GM12878 (cell line): ENCODE data around the gene SPATA6. TPM values are rescaled to one million over a fixed set of nuclear protein-coding genes. Genes with fewer than 3 reads are reported as not detected.

Experiments used
- ATAC-seq: fragments of 200-7000 bp; cut with Tn5 transposase; 3 replicates; pipeline ENCODE4 v1.9.1; 2020; ENCODE audit warnings: mild to moderate bottlenecking, moderate library complexity
- BruUV-seq: library from RNA; stranded (reverse); fragments of 400-500 nt; replicated peaks from 2 replicates; lab custom pipeline; 2021; lab: Mats Ljungman, UMichigan
- CTCF ChIA-PET: fragments of 300-600 bp; sonication (Branson Sonifier 250); formaldehyde crosslinking; extraction: SDS; loops from one replicate; lab custom pipeline; 2021; ENCODE audit warnings: inconsistent platforms; lab: Yijun Ruan, JAX
- POLR2A ChIA-PET: fragments of 350-600 bp; formaldehyde crosslinking; extraction: SDS; loops from one replicate; lab custom pipeline; 2021; ENCODE audit warnings: inconsistent platforms; lab: Charles Lee
- RAD21 ChIA-PET: fragments of 300-600 bp; sonication (Branson Sonifier 250); formaldehyde crosslinking; loops from one replicate; lab custom pipeline; 2023; ENCODE audit warnings: antibody characterized with exemption; ENCODE audit not compliant: unreplicated experiment; lab: Charles Lee
- SMC1A ChIA-PET: fragments of 300-600 bp; sonication (Branson Sonifier 250); formaldehyde crosslinking; loops from one replicate; lab custom pipeline; 2023; ENCODE audit not compliant: unreplicated experiment, uncharacterized antibody; lab: Charles Lee
- DNase-seq: peaks from one replicate; pipeline ENCODE4 v3.0.0-alpha.2; 2011; ENCODE audit warnings: low read depth, low spot score
- FAIRE-seq: peaks from 3 replicates; lab custom pipeline; 2011; peaks lifted over from hg19 to GRCh38; lab: Jason Lieb, UNC
- H2AFZ ChIP-seq: 2 replicates; pipeline ENCODE4 v1.6.0; 2011; ENCODE audit warnings: low read depth, low read length, control low read depth; ENCODE audit not compliant: control insufficient read depth
- H3K27ac ChIP-seq: 2 replicates; pipeline ENCODE4 v1.5.1; 2011; ENCODE audit warnings: control low read depth; ENCODE audit not compliant: control insufficient read depth, insufficient read depth
- H3K27me3 ChIP-seq, 2 experiments: replicated peaks in 1 of 2; 2 replicates each; pipeline versions ENCODE4 v1.6.0 to v1.6.1; 2011; ENCODE audit warnings: low read length in 1 of 2; ENCODE audit not compliant: control insufficient read depth in 2 of 2, insufficient read depth in 2 of 2
- H3K36me3 ChIP-seq, 2 experiments: 2 replicates each; pipeline ENCODE4 v1.5.1; 2011; ENCODE audit warnings: low read length in 1 of 2; ENCODE audit not compliant: control insufficient read depth in 2 of 2, insufficient read depth in 2 of 2
- H3K4me1 ChIP-seq: 2 replicates; pipeline ENCODE4 v1.6.1; 2011; ENCODE audit warnings: mild to moderate bottlenecking, low read length, moderate library complexity, mixed read lengths; ENCODE audit not compliant: control insufficient read depth, insufficient read depth
- H3K4me2 ChIP-seq: 2 replicates; pipeline ENCODE4 v1.6.0; 2011; ENCODE audit warnings: control low read depth; ENCODE audit not compliant: control insufficient read depth, insufficient read depth
- H3K4me3 ChIP-seq: fragments of 200-600 bp; sonication (generic); 2 replicates; pipeline ENCODE4 v1.5.1; 2016
- H3K79me2 ChIP-seq: 2 replicates; pipeline ENCODE4 v1.6.0; 2011; ENCODE audit warnings: low read length; ENCODE audit not compliant: control insufficient read depth, insufficient read depth
- H3K9ac ChIP-seq: 2 replicates; pipeline ENCODE4 v1.8.0; 2011; ENCODE audit warnings: low read length, control low read depth, mixed read lengths; ENCODE audit not compliant: control insufficient read depth, insufficient read depth
- H3K9me3 ChIP-seq: replicated peaks from 3 replicates; pipeline ENCODE4 v1.5.1; 2011; ENCODE audit warnings: mild to moderate bottlenecking, low read length; ENCODE audit not compliant: control insufficient read depth, insufficient read depth
- H4K20me1 ChIP-seq: 2 replicates; pipeline ENCODE4 v1.6.0; 2011; ENCODE audit not compliant: control insufficient read depth, insufficient read depth
- BACH1 ChIP-seq: fragments of 450-650 bp; IDR thresholded peaks from 2 replicates; pipeline ENCODE4 v1.6.1; 2017; ENCODE audit warnings: mild to moderate bottlenecking, borderline replicate concordance
- FOXM1 ChIP-seq: IDR thresholded peaks from 2 replicates; pipeline ENCODE4 v1.6.1; 2012; ENCODE audit warnings: low read depth, mild to moderate bottlenecking, inconsistent platforms, low read length, moderate library complexity
- GABPA ChIP-seq: IDR thresholded peaks from 2 replicates; pipeline ENCODE4 v1.6.1; 2014; ENCODE audit warnings: antibody characterized with exemption, low read depth, mild to moderate bottlenecking, inconsistent platforms
- HDAC2 ChIP-seq: fragments of 200-600 bp; sonication (generic); IDR thresholded peaks from 2 replicates; pipeline ENCODE4 v1.6.1; 2017
- HDAC6 ChIP-seq: fragments of 200-600 bp; sonication (generic); IDR thresholded peaks from one replicate; pipeline ENCODE4 v1.8.0; 2017; ENCODE audit warnings: antibody characterized with exemption; ENCODE audit not compliant: unreplicated experiment
- HSF1 ChIP-seq: fragments of 150-350 bp; IDR thresholded peaks from 2 replicates; pipeline ENCODE4 v1.6.1; 2014; ENCODE audit warnings: mild to moderate bottlenecking, low read depth, low read length
- KAT2A ChIP-seq: conservative IDR thresholded peaks from 2 replicates; pipeline ENCODE4 v1.6.1; 2011; ENCODE audit warnings: low read depth, low read length; ENCODE audit not compliant: control insufficient read depth
- LARP7 ChIP-seq: fragments of 450-650 bp; IDR thresholded peaks from 2 replicates; pipeline ENCODE4 v1.6.1; 2017; ENCODE audit warnings: mild to moderate bottlenecking
- MEF2A ChIP-seq: IDR thresholded peaks from 2 replicates; pipeline ENCODE4 v1.6.1; 2011; ENCODE audit warnings: low read depth, mild to moderate bottlenecking, low read length, moderate library complexity; ENCODE audit not compliant: insufficient read depth
- NR2F1 ChIP-seq: fragments of 450-650 bp; conservative IDR thresholded peaks from 2 replicates; pipeline ENCODE4 v1.6.1; 2017; ENCODE audit warnings: mild to moderate bottlenecking
- SIN3A ChIP-seq: IDR thresholded peaks from 2 replicates; pipeline ENCODE4 v1.6.1; 2012; ENCODE audit warnings: low read depth, low read length, improper control_type of control experiment
- SP1 ChIP-seq: IDR thresholded peaks from one replicate; pipeline ENCODE4 v1.6.1; 2011; ENCODE audit warnings: low read depth, low read length
- STAT3 ChIP-seq: IDR thresholded peaks from 2 replicates; pipeline ENCODE4 v1.6.1; 2011; ENCODE audit warnings: low read depth, low read length, improper control_type of control experiment
- TCF3 ChIP-seq: IDR thresholded peaks from 2 replicates; pipeline ENCODE4 v1.6.1; 2012; ENCODE audit warnings: low read depth, mild to moderate bottlenecking, low read length, borderline replicate concordance; ENCODE audit not compliant: insufficient read depth
- WGBS: methylation state at CpG from one replicate; pipeline ENCODE4 v1.1.6; 2016; ENCODE audit warnings: low lambda C conversion rate; ENCODE audit not compliant: insufficient replicate concordance, insufficient coverage; ENCODE audit errors: missing lambda C conversion rate; 5-methylcytosine and 5-hydroxymethylcytosine counted together
- in situ Hi-C: fragments of 300-500 bp; cut with MboI; formaldehyde crosslinking; loops from 9 replicates; pipeline ENCODE4 v1.14.3; 2018; ENCODE audit warnings: mixed read lengths
- intact Hi-C: fragments of 100-400 bp; cut with micrococcal nuclease; formaldehyde crosslinking; loops from one replicate; pipeline ENCODE4 v1.14.2; 2022; ENCODE audit not compliant: unreplicated experiment
- polyA plus RNA-seq, 11 experiments: library from polyadenylated mRNA; depleted of rRNA in 4 of 11; unstranded in 6 of 11; stranded (reverse) in 5 of 11; fragments of >200 nt; fragmentation: Nextera tagmentation in 4 of 11; fragmentation: Illumina TruSeq in 1 of 11; extraction: Ambion mirVana in 4 of 11; extraction: Trizol in 1 of 11; gene quantifications; 1 replicate in 1 of 11; 2 replicates in 10 of 11; pipeline versions ENCODE4 v1.2.1 to v1.2.3, GENCODE V29; 2011 to 2016; ENCODE audit warnings: inconsistent platforms in 2 of 11, missing spikeins in 2 of 11, low read depth in 1 of 11
- total RNA-seq, 4 experiments: library from RNA; depleted of rRNA in 3 of 4; stranded (reverse); fragments of >200 nt in 3 of 4; fragmentation: Illumina TruSeq in 1 of 4; extraction: Trizol in 1 of 4; gene quantifications; 2 replicates each; pipeline versions ENCODE4 v1.2.1 to v1.2.3, GENCODE V29; 2013 to 2021
- TF ChIP-seq, protein P1 (sequence below): fragments of 450-650 bp; IDR thresholded peaks from 2 replicates; pipeline ENCODE4 v1.6.1; 2017; ENCODE audit warnings: borderline replicate concordance
- TF ChIP-seq, protein P2 (sequence below): IDR thresholded peaks from 2 replicates; pipeline ENCODE4 v1.6.1; 2011; ENCODE audit warnings: low read depth, mild to moderate bottlenecking, low read length, moderate library complexity, borderline replicate concordance; ENCODE audit errors: extremely low read depth

Gene SPATA6
- total and polyA plus RNA-seq, 10 of the 15 experiments (the other 5 are each of a cell fraction or from before 2014, with no cell fraction given), result 0.29 TPM; not detected in 9

GRCh38 chr1:48250572-48250971, 221.4 kb downstream of the SPATA6 start:
- DNase-seq, result no peak
- Histone ChIP-seq H3K9ac (no peak overlapping the region), H4K20me1 (no peaks in the 10 kb centered on the region), H3K27ac (no peak overlapping the region), H3K4me1 (no peaks in the 10 kb centered on the region), H3K79me2 (no peaks in the 10 kb centered on the region), H3K27me3 (no peaks in the 10 kb centered on the region), H2AFZ (no peak overlapping the region), H3K4me3 (no peak overlapping the region), H3K9me3 (no peaks in the 10 kb centered on the region), H3K4me2 (no peak overlapping the region), H3K36me3 (no peaks in the 10 kb centered on the region)
- FAIRE-seq, result no peak
- no TSS peak for BruUV-seq
- ChIA-PET SMC1A (no interaction called here), RAD21 (no interaction called here), POLR2A (no interaction called here), CTCF (no interaction called here)
- WGBS, result 0% methylated on average over 3 of the region's 3 CpGs
- TF ChIP-seq SIN3A (no peak), SP1 (no peak), HSF1 (no peak), FOXM1 (no peak), MEF2A (no peak)
- intact Hi-C loops (no loop called here), in situ Hi-C loops (no loop called here)
- no peak for ATAC-seq

- Histone ChIP-seq H3K27me3 (no peaks in the 10 kb centered on the region), H3K36me3 (no peaks in the 10 kb centered on the region), H3K4me1 (no peaks in the 10 kb centered on the region), H3K9me3 (no peaks in the 10 kb centered on the region), H3K4me3 (no peak overlapping the region), H3K27ac (no peak overlapping the region), H3K4me2 (no peak overlapping the region), H3K79me2 (no peaks in the 10 kb centered on the region), H4K20me1 (no peaks in the 10 kb centered on the region; the same call in 1 of the 2 replicates), H3K9ac (no peak overlapping the region), H2AFZ (no peak overlapping the region)
- FAIRE-seq, result no peak
- ChIA-PET RAD21 (no interaction called here), POLR2A (no interaction called here), CTCF (interaction anchor here (0.7 kb wide), 1 partner anchor 281 kb away, joined by 3 read pairs; no protein-coding TSS in a partner anchor), SMC1A (no interaction called here)
- intact Hi-C loops (no loop called here), in situ Hi-C loops (no loop called here)
- BruUV-seq, result no TSS peak
- WGBS, result 5% methylated on average over 3 of the region's 3 CpGs
- ATAC-seq, result no peak
- no peak for DNase-seq
- TF ChIP-seq HDAC6 (no peak), HDAC2 (no peak), BACH1 (no peak), NR2F1 (no peak), TCF3 (no peak), LARP7 (no peak), GABPA (no peak), STAT3 (no peak), KAT2A (no peak)
- TF ChIP-seq, protein P1, sequence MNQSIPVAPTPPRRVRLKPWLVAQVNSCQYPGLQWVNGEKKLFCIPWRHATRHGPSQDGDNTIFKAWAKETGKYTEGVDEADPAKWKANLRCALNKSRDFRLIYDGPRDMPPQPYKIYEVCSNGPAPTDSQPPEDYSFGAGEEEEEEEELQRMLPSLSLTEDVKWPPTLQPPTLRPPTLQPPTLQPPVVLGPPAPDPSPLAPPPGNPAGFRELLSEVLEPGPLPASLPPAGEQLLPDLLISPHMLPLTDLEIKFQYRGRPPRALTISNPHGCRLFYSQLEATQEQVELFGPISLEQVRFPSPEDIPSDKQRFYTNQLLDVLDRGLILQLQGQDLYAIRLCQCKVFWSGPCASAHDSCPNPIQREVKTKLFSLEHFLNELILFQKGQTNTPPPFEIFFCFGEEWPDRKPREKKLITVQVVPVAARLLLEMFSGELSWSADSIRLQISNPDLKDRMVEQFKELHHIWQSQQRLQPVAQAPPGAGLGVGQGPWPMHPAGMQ, result no peak
- TF ChIP-seq, protein P2, sequence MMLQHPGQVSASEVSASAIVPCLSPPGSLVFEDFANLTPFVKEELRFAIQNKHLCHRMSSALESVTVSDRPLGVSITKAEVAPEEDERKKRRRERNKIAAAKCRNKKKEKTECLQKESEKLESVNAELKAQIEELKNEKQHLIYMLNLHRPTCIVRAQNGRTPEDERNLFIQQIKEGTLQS, result no peak
Measured at GRCh38 chr1:48249868-48250267, 222.1 kb downstream of the SPATA6 start.
